K562 (cell line): ENCODE measurements around the gene ZNRD2. TPM values are rescaled to one million over a fixed set of nuclear protein-coding genes. Genes with fewer than 3 reads are reported as not detected.

Experiments used
- C11orf30 ChIP-seq: fragments of 450-650 bp; IDR thresholded peaks from 2 replicates; pipeline ENCODE4 v1.6.1; 2016; ENCODE audit warnings: low read depth, mild to moderate bottlenecking
- CTCF ChIP-seq, 3 experiments: IDR thresholded peaks in 2 of 3; conservative IDR thresholded peaks in 1 of 3; 2 replicates each; pipeline ENCODE4 v1.5.1; 2011 to 2012; ENCODE audit warnings: low read length in 3 of 3, mild to moderate bottlenecking in 3 of 3, control low read depth in 2 of 3, improper control_type of control experiment in 1 of 3, inconsistent platforms in 1 of 3, low read depth in 1 of 3, mixed read lengths in 1 of 3, moderate library complexity in 1 of 3; ENCODE audit not compliant: insufficient read depth in 2 of 3
- E2F8 ChIP-seq: fragments of 450-650 bp; IDR thresholded peaks from 2 replicates; pipeline ENCODE4 v1.7.1; 2018; ENCODE audit warnings: mild to moderate bottlenecking, low read depth; ENCODE audit not compliant: partially characterized antibody
- ETV1 ChIP-seq: fragments of 450-650 bp; conservative IDR thresholded peaks from 2 replicates; pipeline ENCODE4 v1.6.1; 2016; ENCODE audit warnings: missing genetic modification characterization, control low read depth, low read depth, missing compliant biosample characterization
- ETV6 ChIP-seq, 3 experiments: fragments of 150-350 bp in 1 of 3; sonication (generic) in 1 of 3; formaldehyde crosslinking in 1 of 3; IDR thresholded peaks; 2 replicates each; pipeline versions ENCODE4 v1.6.1 to v1.8.0; 2014 to 2022; ENCODE audit warnings: borderline replicate concordance in 2 of 3, low read depth in 2 of 3, antibody characterized with exemption in 1 of 3, low read length in 1 of 3, mild to moderate bottlenecking in 1 of 3, missing genetic modification reagents in 1 of 3
- EZH2 ChIP-seq: IDR thresholded peaks from 2 replicates; pipeline ENCODE4 v1.6.1; 2012; ENCODE audit warnings: low read depth, mild to moderate bottlenecking, inconsistent platforms, low read length, borderline replicate concordance
- FIP1L1 ChIP-seq: fragments of 200-400 bp; formaldehyde crosslinking; IDR thresholded peaks from 2 replicates; pipeline ENCODE4 v1.6.1; 2018; ENCODE audit warnings: mild to moderate bottlenecking, low read depth, low read length; ENCODE audit not compliant: poor library complexity, severe bottlenecking
- GATAD2B ChIP-seq: fragments of 450-650 bp; IDR thresholded peaks from 2 replicates; pipeline ENCODE4 v1.6.1; 2017; ENCODE audit warnings: mild to moderate bottlenecking, borderline replicate concordance
- HNRNPL ChIP-seq: fragments of 200-400 bp; formaldehyde crosslinking; IDR thresholded peaks from 2 replicates; pipeline ENCODE4 v1.6.1; 2017; ENCODE audit warnings: low read depth, mild to moderate bottlenecking, low read length
- ID3 ChIP-seq, 2 experiments: fragments of 250-450 bp in 1 of 2; fragments of 450-650 bp in 1 of 2; sonication (Bioruptor Pico) in 1 of 2; IDR thresholded peaks; 2 replicates each; pipeline versions ENCODE4 v1.6.1 to v1.8.0; 2016 to 2021; ENCODE audit warnings: mild to moderate bottlenecking in 2 of 2, moderate library complexity in 2 of 2, missing compliant biosample characterization in 1 of 2, missing genetic modification characterization in 1 of 2
- IFI16 ChIP-seq: fragments of 250-450 bp; sonication (Bioruptor Pico); IDR thresholded peaks from 2 replicates; pipeline ENCODE4 v2.1.2; 2022; ENCODE audit warnings: mild to moderate bottlenecking, inconsistent platforms
- KAT7 ChIP-seq: sonication (generic); formaldehyde crosslinking; IDR thresholded peaks from 2 replicates; pipeline ENCODE4 v1.8.0; 2022; ENCODE audit warnings: missing genetic modification reagents, mild to moderate bottlenecking, borderline replicate concordance
- LARP7 ChIP-seq: fragments of 450-650 bp; IDR thresholded peaks from 2 replicates; pipeline ENCODE4 v1.6.1; 2016
- NFXL1 ChIP-seq: fragments of 450-650 bp; formaldehyde crosslinking; IDR thresholded peaks from 2 replicates; pipeline ENCODE4 v1.4.0; 2021; ENCODE audit warnings: mild to moderate bottlenecking
- POLR2B ChIP-seq: fragments of 450-650 bp; IDR thresholded peaks from 2 replicates; pipeline ENCODE4 v1.6.1; 2018; ENCODE audit warnings: low read depth; ENCODE audit not compliant: partially characterized antibody
- PRPF4 ChIP-seq: fragments of 200-400 bp; formaldehyde crosslinking; IDR thresholded peaks from one replicate; pipeline ENCODE4 v1.6.1; 2017; ENCODE audit warnings: low read length, low read depth, mild to moderate bottlenecking; ENCODE audit not compliant: insufficient read depth, poor library complexity, severe bottlenecking
- STAG1 ChIP-seq: sonication (generic); formaldehyde crosslinking; IDR thresholded peaks from 2 replicates; pipeline ENCODE4 v1.5.0; 2020; ENCODE audit warnings: missing genetic modification reagents, borderline replicate concordance
- STAT5A ChIP-seq: IDR thresholded peaks from 2 replicates; pipeline ENCODE4 v1.6.1; 2012; ENCODE audit warnings: low read length, inconsistent platforms, borderline replicate concordance
- TGIF2 ChIP-seq: sonication (generic); formaldehyde crosslinking; IDR thresholded peaks from 2 replicates; pipeline ENCODE4 v1.8.1; 2022; ENCODE audit warnings: mild to moderate bottlenecking, missing genetic modification reagents, moderate library complexity
- ZKSCAN3 ChIP-seq: fragments of 250-450 bp; sonication (Bioruptor Pico); IDR thresholded peaks from 2 replicates; pipeline ENCODE4 v1.4.0; 2020
- ZNF165 ChIP-seq: fragments of 250-450 bp; sonication (Bioruptor Pico); IDR thresholded peaks from 2 replicates; pipeline ENCODE4 v1.4.0; 2020; ENCODE audit warnings: borderline replicate concordance
- ZNF436 ChIP-seq: fragments of 250-450, 450-650 bp; sonication (Bioruptor Pico); formaldehyde crosslinking; IDR thresholded peaks from 2 replicates; pipeline ENCODE4 v1.7.0; 2020; ENCODE audit warnings: mild to moderate bottlenecking
- ZNF764 ChIP-seq: fragments of 250-450 bp; sonication (Bioruptor Pico); IDR thresholded peaks from 2 replicates; pipeline ENCODE4 v1.4.0; 2020; ENCODE audit warnings: low read depth, mild to moderate bottlenecking, moderate library complexity
- polyA plus RNA-seq, 8 experiments: library from polyadenylated mRNA; depleted of rRNA in 4 of 8; stranded (reverse) in 5 of 8; unstranded in 3 of 8; fragments of >200 nt; fragmentation: Nextera tagmentation in 2 of 8; fragmentation: Illumina TruSeq in 1 of 8; extraction: Ambion mirVana in 2 of 8; extraction: Trizol in 1 of 8; gene quantifications; 2 replicates each; pipeline versions ENCODE4 v1.2.1 to v1.2.3, GENCODE V29; 2011 to 2014; ENCODE audit warnings: inconsistent platforms in 1 of 8, missing spikeins in 1 of 8
- total RNA-seq, 7 experiments: library from RNA; depleted of rRNA in 6 of 7; stranded (reverse); fragments of >200 nt in 6 of 7; fragmentation: Illumina TruSeq in 2 of 7; extraction: Trizol in 2 of 7; gene quantifications; 2 replicates each; pipeline versions ENCODE4 v1.2.1 to v1.2.3, GENCODE V29; 2011 to 2021; ENCODE audit warnings: low replicate concordance in 1 of 7

Gene ZNRD2
- total and polyA plus RNA-seq, 9 of the 15 experiments (the other 6 are each of a cell fraction or from before 2014, with no cell fraction given), result 13.4 to 129 (median 60.4) TPM

GRCh38 chr11:65546217-65546958, 23.9 kb upstream of the ZNRD2 start (continued):
- TF ChIP-seq TGIF2 (CRISPR knock-in tag), result no peak
- TF ChIP-seq ZKSCAN3, result peak; percentile 75
- no peak for TF ChIP-seq ZNF436 (CRISPR knock-in tag)
- no peak for TF ChIP-seq C11orf30
- TF ChIP-seq STAG1 (CRISPR knock-in tag), result no peak
- no peak for TF ChIP-seq NFXL1 (CRISPR knock-in tag)
- no peak for TF ChIP-seq STAT5A
- no peak for TF ChIP-seq GATAD2B
- TF ChIP-seq CTCF (IDR thresholded peaks at IDR 0.05 in 2 of 3, conservative IDR thresholded peaks at IDR 0.05 in 1 of 3; ENCODE audit: insufficient read depth in 2 of 3, low read depth in 1 of 3, low read length in 3 of 3), result no peak
- peak; percentile 62 for TF ChIP-seq ETV1 (tag)
- TF ChIP-seq ETV6 (IDR thresholded peaks at IDR 0.05; ENCODE audit: borderline replicate concordance in 1 of 2, low read depth in 2 of 2, low read length in 1 of 2), result no peak
- TF ChIP-seq ETV6 (CRISPR knock-in tag; IDR thresholded peaks at IDR 0.05; ENCODE audit: borderline replicate concordance), result no peak
- no peak for TF ChIP-seq LARP7
- peak; percentile 57; the same call in 1 of the 2 replicates for TF ChIP-seq ZNF165
- TF ChIP-seq EZH2, result no peak
- no peak for TF ChIP-seq KAT7 (CRISPR knock-in tag)
- TF ChIP-seq HNRNPL, result peak; percentile 42; the same call in 1 of the 2 replicates
- no peak for TF ChIP-seq POLR2B
- no peak for TF ChIP-seq FIP1L1
- TF ChIP-seq PRPF4, result no peak
- TF ChIP-seq ID3 (CRISPR knock-in tag; IDR thresholded peaks at IDR 0.05), result no peak
- no peak for TF ChIP-seq ID3 (tag; IDR thresholded peaks at IDR 0.05)
- no peak for TF ChIP-seq ZNF764 (CRISPR knock-in tag)
- TF ChIP-seq IFI16 (CRISPR knock-in tag), result no peak
- no peak for TF ChIP-seq E2F8
